GM19023 (cell line): ENCODE data around the gene CDH13.

ENCODE experiments used
- ATAC-seq: cut with Tn5 transposase; IDR thresholded peaks from one replicate; pipeline ENCODE4 v1.9.1; 2021; ENCODE audit warnings: mild to moderate bottlenecking, moderate library complexity; ENCODE audit not compliant: unreplicated experiment

Gene CDH13

DNA sequence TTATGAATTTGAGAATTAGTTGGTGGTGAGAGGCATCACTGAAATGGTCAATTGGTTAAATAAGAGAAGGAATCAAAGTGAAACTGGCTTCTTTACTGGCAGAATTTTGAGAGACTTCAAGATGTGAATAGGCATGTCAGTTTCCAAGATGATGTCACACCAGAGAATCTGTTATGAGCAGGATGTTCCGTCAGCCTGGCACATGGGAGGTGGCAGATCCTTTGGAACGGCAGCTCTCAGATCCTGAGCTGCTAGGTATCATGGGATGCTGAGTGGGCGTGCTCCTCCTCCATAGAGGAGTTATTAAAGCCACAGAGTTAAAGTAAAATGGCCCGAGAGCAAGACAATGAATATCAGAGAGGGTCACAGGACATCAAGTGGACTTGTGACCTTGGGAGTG is 736.8 kb downstream of the CDH13 start:
- ATAC-seq, result no peak

DNA sequence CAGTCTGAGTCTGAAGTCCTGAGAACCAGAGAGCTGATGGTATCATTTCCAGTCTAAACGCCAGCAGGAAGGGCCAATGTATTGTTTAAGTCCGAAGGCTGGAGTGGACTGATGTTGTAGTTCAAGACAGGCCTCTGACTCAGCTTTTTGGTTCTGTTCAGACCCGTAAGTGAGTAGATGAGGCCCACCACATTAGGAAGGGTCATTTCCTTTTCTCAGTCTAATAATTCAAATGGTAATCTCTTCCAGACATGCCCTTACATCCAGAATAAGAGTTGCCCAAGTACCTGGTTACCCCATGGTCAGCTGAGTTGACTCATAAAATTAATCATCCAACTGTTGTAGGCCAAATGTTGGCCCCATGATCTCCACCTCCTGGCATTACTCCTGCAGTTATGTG is 738.4 kb downstream of the CDH13 start:
- no peak for ATAC-seq

DNA sequence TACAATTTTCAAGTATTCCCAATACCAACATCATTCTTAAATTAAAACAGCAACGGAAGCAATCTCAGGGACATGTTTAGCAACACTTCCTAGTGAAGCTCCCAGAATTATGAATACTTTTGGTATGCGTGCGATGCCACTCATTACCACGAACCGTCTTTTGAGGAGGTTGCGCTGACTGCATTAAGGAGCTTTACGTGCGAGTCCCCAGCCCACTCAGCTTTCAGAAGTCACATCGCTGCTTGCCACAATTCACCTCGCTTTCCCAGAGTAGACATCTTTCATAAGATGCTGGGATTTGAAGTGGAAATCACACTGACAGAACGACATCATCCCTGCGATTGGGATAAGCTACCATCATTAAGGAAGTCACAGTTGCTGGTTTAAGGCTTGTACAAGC is 739.5 kb downstream of the CDH13 start:
- no peak for ATAC-seq

DNA sequence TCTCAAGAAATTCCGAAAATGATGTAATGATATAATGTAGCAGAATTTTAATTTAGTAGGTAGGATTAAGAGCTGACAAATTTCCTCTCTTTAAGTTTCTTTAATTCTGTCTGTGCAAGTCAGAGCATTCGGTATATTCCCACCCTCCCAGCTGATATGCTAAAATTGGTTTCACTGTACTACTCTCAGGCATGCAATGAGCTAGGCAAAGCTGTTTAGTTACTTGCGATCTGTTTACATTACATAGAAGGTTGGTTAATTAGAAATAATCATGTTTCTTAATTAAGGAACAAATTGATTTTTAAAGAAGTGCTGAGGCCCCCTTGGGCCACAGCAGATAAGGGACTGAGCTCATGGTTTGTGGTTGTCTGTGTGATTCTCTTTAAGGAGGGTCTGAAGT is 748.2 kb downstream of the CDH13 start:
- no peak for ATAC-seq

DNA sequence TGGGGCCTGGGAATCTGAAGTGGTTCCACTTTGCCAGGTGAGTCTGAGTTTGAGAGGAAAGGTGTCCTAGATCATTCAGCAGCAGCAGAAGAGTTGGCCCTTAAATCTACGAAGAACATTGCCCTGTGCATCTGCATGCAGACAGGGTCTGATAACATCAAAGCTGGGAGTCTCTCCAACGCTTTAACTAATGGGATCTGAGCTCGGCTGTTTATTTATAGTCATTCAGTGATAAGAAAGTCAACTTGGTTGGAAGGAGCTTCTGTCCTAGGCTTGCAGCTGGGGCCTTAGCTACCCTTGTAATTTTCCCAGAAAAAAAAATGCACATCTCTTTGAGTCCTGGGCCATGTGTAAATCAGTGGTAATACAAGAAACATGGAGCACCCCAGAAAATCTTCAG is 763.0 kb downstream of the CDH13 start:
- no peak for ATAC-seq

DNA sequence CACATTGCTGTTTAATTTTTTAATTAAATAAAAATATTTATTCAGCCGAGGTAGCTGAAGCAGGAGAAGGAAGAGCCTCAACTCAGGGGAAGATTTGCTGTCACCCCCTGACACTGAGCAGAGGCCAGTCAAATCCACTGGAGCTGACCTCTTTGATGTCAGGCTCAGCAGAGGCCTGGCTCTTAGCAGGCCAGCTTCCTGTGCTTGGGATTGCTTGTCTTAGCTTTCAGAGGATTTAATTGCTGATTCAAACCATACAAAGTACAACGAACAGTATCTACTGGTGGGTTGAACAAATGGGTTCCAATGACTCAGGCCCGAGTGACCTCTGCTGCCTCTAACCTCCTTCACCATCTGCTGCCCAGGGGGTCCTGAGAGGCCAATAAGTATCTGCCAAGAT is 764.0 kb downstream of the CDH13 start:
- ATAC-seq, result no peak

DNA sequence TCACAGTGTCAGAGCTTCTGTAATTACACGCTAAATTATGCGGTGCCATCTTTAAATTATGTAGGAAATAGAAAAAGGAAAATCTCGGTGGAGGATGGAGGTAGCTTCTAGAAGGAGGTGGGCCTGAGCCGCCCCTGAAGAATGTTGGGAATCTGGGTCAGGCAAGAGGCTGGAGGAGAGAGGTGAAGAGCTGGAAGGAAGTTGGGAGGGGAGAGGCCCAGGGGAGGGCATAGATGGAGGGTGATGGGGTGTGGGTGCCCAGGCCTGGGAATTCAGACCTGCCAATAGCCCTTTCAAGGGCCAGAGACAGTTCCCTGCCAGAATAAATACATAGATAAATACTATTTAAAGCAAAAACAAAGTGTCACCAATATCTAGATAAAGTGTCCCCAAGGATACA is 766.0 kb downstream of the CDH13 start:
- ATAC-seq, result no peak

DNA sequence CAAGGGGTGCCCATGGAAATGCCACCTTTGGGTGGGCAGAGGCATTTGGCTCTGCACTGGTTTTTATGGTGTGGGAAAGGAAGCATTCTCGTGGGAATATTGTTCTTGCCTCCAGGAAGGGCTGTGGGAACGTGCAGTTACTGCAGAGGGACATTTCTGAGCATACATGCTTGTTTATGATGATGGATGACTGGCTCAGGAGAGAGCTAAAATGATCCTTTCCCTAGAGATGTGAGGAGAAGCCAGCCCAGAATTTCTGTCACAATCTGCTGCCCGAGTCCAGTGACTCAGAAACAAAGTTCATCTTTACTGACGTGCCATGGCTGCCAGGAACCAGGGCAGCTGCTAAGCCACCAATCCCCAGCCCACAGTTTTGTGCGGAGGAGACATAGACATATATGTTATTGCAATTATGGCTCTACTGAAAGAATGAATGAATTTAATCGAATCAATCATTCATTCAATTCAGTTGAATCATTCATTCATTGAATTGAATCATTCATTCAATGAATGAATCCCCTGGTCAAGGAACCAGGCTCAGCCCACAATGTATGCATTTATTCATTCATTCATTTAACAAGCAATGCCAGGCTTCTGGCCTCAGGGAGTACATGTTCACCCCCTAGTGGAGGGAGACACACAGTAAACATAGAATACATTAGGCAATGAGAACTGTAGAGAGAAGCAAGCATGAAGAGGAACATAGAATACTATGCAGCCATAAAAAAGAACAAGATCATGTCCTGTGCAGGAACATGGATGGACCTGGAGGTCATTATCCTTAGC is 766.6 kb downstream of the CDH13 start:
- ATAC-seq, result no peak

DNA sequence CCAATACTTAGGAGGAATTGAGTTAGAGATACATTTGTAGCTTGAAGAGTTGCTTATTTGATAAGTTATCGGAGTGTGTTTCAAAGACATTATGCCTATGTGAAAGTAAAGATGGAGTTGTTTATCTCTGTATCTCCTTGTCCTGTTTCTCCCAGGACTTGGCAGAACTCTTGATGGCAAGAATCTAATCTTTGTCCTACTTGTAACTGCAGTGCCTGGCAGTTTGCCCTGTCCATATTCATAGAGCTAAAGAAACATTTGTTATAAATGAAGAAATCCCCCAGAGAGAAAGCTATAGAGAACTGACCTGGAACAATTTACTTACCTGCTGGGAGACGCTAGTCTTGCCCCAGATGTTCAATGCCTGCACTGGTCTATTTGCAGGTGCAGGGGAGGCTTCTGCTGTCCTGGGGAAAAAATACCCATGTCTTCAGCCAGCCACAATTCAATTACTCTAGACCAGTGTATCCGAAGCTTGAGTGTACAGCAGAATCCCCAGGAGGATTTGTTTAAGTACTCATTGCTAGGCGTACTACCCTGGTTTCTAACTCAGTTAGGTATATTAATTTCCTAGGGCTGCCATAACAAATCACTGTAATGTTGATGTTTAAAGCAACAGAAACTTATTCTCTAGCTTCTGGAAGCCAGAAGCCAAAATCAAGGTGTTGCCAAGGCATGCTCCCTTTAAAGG is 771.0 kb downstream of the CDH13 start:
- no peak for ATAC-seq

DNA sequence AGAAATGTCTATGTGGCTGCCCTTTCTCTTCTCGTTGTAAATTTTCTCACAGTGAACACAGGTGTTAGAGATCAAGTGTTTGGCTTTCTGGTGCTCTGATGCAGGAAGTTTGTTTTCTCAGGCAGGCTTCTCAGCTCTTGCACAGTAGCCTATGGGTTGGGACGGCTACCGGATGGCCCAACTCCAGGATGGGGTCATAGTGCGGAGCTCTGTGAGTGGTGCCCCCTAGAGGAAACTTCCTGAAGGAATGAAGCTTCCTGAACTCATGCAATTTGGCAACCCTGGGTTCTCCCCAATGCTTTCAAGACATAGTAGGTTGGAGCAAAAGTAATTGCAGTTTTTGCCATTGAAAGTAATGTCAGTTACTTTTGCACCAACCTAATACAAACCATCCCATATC is 773.5 kb downstream of the CDH13 start:
- ATAC-seq, result no peak

DNA sequence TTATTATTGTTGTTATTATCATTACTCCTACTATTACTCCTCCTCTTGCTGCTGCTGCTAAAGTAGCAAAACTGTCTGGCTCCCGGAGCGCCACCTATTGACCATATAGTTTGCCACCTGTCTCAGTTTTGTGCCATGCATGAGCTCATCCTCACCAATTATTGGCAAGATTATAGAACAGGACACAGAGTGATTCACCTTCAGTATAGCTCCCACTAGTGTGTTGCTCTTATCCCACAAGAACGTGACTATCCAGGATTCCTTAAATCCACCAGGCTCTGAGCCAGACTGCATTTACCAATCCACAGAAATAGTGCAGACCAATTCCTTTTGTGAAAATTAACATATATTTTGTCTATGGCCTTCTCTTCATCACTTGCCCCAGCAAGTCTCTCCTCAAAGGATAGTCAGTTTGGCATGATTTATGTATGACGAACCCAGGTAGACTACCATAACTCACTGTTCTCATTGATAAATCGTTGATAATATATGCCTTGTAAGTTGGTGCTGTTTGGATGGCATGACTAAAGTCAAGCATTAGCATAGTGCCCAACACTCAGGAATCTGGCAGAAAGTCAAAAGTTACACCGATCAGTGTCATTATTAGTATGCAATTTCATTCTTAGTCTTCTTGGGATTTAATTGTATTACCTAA is 775.5 kb downstream of the CDH13 start:
- no peak for ATAC-seq

DNA sequence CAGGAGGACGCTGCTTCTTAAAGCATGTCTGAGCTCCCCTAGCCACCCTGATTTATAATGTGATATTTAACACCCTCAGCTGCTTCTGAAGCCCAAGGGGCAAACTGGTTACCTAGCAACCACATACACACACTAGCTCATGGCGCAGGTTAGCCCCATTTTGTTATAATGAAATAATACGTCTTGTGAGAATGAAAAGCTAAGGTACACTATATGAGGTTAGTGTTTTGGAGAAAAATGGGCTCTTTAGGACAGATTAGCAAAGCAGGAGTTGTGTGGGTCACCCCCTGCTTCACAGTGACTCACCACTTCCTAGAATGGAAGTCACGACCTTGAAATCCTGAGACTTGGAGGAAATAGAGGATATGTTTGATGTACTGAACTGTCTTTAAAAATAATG is 776.2 kb downstream of the CDH13 start:
- no peak for ATAC-seq

DNA sequence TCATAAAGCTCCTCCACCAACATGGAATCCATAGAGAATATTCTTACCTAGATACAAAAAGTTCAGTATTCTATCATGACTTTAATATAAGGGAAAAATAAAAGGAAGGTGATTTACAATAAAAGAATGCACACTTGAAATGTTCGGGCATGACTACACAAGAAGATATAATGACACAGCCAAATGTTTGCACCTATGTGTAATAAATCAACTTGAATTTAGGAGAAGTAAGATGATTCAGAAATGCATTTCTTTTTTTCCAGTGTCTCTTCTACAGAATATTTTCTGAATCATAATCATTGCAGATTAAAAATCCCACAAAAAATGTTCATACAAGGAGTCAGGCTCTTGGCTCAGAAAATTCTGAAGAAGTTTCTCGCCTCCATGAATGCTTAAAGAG is 777.0 kb downstream of the CDH13 start:
- ATAC-seq, result no peak

DNA sequence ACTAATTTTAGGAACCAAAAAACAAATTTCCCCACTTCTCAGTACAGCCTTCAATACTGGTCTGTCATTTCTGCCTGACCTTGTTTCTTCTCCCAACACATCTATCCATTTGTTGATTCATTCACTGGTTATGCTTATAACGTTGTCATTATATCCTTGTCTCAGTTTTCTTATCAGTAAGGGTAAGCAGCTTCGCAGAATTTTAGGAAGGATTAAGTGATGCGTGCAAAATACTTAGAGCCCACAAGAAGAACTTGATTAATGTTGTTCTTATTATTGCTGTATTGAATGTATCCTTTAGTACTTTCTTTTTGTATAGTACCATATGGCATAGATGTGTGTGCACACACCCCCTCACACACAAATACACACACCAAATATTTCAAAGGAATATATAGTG is 777.5 kb downstream of the CDH13 start:
- ATAC-seq, result no peak

DNA sequence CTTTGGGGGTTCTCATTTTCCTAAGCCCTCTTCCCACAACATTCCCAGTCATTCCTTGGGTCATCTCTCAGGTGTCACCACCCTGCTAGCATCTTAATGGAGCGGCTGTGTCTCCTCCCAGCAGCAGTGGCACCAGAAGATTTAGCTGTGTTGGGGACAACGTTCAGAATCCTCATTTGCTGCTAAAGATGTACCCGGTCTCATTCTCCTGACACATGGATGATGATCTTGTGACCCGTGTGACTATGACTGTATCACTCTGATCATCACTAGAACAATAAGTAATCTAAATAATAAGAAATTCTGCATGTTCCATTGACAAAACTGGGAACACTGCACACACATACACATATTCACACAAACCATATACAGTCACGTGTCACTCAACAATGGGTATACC is 781.2 kb downstream of the CDH13 start:
- ATAC-seq, result no peak

DNA sequence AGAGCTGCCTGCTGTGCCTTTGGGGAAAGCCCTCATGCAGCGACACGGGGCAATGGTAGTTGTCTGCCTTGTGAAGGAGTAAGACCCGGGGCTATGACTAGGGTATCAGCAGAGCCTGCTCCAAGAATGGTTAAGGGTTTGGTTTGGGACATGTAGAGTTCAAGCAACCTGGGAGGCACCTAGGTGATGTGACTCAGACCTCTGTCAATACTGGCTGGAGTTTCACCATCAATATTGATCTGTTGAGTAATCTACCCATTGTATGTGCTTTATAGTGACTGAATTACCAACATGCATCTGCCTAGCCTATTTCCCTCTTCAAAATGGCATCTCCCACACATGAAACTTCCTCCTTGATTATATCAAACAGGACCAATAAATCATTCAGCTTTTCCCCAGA is 782.6 kb downstream of the CDH13 start:
- ATAC-seq, result no peak

DNA sequence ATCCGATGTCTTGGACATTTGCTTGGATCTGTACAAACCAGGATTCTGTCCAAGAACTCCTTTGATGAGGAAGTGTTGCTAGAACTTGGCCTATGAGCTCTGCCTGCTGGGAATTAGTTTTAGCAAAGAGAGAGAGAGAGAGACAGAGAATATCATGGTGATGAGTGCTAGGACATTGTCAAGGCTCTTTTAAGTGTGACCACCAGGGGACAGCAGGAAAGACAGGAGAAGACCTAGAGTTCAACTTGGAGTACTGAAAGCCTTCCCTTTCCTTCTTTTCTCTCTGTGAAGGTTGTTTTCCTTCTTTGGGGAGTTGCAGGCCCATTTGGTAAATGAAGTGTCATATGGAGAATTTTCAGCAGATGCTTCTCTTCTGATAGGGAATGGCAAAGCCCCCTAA is 791.8 kb downstream of the CDH13 start:
- ATAC-seq, result no peak

DNA sequence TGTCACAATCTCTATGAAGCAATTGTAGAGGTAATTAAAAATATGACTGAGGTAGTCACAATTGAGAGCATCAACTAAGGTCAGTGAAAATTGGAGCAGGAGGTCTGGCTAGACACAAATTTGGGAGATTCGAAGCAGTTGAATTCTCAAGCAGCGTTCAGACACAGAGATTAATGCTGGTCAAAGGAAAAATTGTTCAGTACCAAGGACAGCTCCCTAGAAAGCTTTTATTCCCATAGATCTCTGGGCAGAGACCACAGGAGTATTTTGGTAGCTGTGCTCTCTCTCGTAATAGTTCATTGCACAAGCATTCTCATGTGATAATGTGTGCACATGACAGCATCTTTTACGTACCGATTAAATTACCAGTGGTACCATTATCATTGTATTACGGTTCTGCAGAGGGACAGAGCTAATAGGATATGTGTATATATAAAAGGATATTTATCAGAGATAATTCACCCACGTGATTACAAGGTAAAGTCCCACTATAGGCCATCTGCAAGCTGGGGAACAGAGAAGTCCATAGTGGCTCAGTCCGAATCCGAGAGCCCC is 793.5 kb downstream of the CDH13 start:
- ATAC-seq, result no peak

DNA sequence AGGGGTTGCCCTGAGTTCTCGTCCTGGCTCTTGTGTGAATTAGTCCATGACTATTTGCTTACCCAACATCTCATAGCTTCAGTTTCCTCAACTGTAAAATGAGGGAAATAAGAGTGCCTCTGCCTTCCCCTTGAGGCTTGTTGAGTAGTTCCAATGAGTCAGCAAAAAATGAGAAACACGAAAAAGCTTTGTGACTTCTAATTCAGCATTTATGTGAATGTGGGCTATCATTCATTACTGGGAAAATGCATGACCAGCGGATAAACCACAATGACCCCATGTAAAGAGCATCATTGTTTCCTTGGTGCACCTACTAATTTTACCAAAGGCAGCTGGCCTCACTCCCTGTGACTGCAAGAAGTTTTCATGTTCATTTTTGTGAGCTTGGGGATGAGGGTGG is 806.4 kb downstream of the CDH13 start:
- ATAC-seq, result no peak

DNA sequence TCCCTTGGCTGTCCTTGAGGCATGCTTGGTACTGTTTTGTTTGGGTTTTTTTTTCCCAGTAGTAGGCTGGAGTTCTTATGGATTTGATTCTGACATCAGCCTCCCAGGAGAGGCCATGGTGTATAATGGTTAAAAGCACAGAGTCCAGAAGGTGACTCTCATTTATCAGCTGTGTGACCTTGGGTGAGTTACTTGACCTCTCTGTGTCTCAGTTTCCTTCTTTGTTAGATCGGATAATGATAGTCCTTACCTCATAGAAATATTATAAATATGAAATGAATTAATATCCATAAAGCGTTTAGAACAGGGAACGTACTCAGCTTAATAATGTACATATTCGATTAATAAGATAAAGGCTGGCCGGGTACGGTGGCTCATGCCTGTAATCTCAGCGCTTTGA is 810.3 kb downstream of the CDH13 start:
- no peak for ATAC-seq

DNA sequence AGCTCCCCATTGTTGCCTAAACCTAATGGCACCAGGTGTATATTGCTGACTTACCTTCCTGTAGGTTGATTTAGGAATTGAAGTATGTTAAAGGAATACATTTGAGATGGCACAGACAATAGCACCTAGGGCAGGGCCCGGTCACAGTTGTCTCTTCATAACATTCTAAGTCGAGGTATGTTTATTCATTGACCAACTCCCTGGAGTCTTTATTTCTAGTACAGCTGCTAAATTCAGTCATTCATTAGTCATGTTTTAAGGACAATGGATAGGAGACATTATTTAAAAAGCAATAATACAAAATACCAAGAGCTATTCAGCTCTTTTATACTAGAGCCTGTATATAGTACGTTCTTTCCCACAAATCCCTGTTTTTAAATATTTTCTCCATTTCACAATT is 811.6 kb downstream of the CDH13 start:
- no peak for ATAC-seq

DNA sequence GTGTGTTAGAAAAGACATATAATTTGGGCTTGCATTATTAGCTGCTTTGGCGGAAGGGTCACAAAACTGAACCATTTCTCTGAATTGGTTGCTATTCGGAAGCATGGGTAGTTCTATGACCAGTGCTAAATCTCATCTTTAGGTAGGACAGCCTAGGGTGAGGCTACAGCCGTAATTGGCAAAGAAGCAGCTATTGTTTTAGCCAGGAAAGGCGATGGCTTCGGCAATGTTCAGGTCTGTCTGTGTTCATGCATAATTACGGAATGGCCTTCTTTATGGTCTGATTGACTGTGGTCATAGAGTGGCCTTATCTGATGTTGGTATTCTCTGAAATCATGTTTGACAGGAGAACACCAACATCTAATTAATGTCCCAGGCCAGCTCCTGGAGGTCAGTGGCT is 812.6 kb downstream of the CDH13 start:
- no peak for ATAC-seq
